Occipital lobe (tissue), 2 donors: ENCODE results near the gene LVRN. TPM values are rescaled to one million over a fixed set of nuclear protein-coding genes. Genes with fewer than 3 reads are reported as not detected.
"Not testable (repeated sequence)": the region's sequence is repeated elsewhere in the genome, so short reads cannot be mapped to it uniquely, and the experiment has no call there.

Experiments used
- DNase-seq: peaks from one replicate; lab custom pipeline; 2025; lab: John Stamatoyannopoulos, UW
- total RNA-seq: library from RNA; depleted of rRNA; stranded (reverse); fragments of >200 nt; gene quantifications from one replicate; pipeline ENCODE4 v1.2.3, GENCODE V29; 2014

The LVRN gene, protein sequence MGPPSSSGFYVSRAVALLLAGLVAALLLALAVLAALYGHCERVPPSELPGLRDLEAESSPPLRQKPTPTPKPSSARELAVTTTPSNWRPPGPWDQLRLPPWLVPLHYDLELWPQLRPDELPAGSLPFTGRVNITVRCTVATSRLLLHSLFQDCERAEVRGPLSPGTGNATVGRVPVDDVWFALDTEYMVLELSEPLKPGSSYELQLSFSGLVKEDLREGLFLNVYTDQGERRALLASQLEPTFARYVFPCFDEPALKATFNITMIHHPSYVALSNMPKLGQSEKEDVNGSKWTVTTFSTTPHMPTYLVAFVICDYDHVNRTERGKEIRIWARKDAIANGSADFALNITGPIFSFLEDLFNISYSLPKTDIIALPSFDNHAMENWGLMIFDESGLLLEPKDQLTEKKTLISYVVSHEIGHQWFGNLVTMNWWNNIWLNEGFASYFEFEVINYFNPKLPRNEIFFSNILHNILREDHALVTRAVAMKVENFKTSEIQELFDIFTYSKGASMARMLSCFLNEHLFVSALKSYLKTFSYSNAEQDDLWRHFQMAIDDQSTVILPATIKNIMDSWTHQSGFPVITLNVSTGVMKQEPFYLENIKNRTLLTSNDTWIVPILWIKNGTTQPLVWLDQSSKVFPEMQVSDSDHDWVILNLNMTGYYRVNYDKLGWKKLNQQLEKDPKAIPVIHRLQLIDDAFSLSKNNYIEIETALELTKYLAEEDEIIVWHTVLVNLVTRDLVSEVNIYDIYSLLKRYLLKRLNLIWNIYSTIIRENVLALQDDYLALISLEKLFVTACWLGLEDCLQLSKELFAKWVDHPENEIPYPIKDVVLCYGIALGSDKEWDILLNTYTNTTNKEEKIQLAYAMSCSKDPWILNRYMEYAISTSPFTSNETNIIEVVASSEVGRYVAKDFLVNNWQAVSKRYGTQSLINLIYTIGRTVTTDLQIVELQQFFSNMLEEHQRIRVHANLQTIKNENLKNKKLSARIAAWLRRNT
- 2.8 TPM for total RNA-seq

DNA sequence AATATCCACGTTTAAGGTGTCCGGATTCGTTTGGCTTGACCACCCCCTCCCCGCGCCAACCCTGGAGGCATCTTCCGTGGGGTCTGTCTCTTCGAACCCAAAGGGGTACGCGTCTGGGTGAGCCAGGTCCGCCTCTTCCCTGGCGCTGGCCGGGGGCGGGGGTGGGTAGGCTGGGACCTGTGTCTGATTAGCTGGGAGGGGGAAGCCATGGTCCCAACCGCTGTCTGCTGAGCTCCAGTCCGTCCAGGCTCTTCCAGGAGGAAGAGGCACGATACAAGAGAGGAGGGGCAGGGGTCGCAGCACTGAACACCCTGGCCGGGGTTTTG is at the start of gene LVRN:
TSS of gene LVRN (plus strand) at position 237 of the 326 bp plus-strand sequence. CDS start 143 bp downstream, outside the sequence.
- DNase-seq: no peak

DNA sequence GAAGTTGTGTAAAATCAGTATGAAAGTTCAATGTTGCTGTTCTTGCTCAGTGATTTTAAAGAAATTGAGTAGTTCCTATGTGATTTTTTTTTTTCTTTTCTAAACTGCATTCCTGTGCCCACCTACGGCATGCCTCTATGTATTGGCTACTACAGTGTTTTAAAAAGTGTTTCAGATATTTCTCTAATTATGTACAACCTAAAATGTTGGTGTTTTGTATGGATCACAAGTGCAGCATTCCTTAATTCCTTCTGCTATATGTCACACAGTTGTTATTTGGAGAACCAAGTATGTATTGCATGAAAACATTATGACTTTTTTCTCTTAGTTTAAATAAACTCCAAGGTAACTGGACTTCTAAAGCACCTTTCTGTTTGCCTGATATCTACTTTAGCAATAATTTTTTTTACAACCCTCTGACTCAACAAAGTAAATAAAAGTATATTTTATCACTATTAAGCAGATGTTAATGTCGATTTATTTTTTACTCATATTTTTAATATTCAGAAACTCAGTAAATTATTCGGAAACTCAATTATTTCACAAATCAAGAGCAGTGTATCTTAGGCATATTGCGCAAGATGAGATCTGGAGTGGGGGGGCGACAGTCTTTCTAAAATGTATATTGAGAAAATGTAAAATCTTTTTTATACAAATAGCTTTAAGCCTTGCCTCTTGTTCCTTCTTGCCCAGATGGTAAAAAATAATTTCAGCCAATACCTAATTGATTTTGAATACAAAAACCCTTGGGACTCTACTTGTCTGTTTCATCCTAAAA is 48.5 kb upstream of the LVRN start:
- not testable (repeated sequence) for DNase-seq

DNA sequence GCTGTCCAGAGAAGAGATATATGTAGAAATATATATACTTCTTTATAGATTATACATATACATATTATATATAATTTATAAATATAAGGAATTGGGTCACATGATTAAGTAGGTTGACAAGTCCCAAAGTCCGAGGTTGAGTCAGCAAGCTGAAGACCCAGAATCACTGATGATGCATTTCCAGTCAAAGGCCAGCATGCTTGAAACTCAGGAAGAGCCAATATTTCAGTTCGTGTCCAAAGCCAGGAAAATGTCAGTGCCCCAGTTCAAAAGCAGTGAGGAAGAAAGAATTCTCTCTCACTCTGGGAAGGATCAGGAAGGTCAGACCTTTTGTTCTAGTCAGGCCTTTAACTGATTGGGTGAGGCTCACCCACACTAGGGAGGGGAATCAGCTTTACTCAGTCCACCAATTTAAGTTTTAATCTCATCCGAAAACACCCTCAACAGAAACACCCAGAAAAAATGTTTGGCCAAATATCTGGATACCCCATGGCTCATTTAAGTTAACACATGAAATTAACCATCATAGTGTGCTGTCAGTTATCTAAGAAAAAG is 42.0 kb upstream of the LVRN start:
- DNase-seq: no peak

DNA sequence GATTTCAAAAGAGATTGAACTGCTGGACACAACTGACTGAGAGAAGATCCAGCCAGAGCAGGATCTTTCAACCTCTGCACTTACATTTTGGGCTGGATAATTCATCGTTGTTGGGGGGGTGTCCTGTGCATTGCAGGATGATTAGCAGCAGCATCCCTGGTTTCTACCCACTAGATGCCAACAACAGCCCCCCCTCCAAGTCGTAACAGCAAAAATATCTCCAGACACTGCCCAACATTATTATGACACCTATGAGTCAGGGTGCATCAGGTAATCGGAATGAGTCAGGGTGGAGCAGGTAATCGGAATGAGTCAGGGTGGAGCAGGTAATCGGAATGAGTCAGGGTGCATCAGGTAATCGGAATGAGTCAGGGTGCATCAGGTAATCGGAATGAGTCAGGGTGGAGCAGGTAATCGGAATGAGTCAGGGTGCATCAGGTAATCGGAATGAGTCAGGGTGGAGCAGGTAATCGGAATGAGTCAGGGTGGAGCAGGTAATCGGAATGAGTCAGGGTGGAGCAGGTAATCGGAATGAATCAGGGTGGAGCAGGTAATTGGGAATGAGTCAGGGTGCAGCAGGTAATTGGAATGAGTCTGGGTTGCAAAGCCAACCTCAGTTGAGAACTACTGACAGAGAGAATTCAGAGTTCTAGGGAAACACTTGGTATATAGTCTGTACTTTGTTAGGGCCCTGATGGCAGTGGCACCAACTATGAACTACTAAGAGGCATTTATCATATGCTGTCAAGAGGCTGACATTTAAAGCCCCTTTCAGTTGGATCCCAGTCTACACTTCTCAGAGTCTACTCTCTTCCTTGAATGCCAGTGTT is 33.5 kb upstream of the LVRN start:
- not testable (repeated sequence) for DNase-seq

DNA sequence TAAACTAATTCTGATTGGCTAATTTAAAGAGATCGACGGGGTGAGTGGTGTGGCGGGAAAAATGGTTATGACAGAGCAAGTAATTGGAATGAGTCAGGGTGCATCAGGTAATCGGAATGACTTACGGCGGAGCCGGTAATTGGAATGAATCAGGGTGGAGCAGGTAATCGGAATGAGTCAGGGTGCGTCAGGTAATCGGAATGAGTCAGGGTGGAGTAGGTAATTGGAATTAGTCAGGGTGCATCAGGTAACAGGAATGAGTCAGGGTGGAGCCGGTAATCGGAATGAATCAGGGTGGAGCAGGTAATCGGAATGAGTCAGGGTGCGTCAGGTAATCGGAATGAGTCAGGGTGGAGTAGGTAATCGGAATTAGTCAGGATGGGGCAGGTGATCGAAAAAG is 32.1 kb upstream of the LVRN start:
- DNase-seq: not testable (repeated sequence)

DNA sequence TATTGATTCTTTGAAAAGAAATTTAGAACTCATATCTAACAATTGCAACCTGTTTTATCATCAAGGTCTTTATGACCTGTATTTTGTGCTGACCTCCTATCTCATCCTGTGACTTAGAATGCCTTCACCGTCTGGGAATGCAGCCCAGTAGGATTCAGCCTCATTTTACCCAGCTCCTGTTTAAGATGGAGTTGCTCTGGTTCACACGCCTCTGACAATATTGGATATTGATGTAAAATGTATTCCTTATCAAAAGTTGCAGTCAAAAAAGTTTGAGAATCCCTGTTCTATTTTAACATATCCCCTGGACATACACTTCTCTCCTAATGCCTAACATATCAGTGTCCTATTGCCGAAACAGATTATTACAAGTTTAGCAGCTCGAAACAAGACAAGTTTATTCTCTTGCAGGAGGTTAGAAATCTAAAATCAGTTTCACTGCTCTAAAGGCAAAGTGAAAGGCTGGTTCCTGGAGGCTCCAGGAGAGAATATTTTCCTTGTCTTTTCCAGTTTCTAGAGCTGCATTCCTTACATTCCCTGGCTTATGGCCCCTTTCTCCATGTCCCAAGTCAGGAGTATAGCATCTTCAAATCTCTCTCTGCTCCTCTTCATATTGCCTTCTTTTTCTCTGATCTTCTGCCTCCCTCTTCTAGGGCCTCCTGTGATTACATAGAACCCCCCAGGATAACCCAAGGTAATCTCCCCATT is 31.5 kb upstream of the LVRN start:
- DNase-seq: no peak

DNA sequence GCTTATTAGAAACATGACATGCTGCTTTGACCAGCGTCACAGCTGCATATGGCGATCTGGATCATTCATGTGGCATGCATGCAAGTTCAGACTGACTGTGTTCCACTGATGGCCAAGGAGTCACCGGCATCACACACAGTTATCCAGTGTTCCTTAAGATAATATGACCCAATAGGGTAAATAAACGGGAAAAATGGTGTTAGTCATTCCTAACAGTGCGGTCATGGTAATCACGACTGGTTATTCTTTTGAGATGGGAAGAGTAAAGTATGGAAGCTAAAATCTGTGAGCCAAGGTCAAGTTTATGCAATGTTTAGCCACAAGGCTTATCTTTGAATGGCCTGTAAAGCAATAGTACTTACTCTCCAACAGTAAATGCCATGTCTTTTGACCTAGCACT is 29.3 kb upstream of the LVRN start:
- no peak for DNase-seq

DNA sequence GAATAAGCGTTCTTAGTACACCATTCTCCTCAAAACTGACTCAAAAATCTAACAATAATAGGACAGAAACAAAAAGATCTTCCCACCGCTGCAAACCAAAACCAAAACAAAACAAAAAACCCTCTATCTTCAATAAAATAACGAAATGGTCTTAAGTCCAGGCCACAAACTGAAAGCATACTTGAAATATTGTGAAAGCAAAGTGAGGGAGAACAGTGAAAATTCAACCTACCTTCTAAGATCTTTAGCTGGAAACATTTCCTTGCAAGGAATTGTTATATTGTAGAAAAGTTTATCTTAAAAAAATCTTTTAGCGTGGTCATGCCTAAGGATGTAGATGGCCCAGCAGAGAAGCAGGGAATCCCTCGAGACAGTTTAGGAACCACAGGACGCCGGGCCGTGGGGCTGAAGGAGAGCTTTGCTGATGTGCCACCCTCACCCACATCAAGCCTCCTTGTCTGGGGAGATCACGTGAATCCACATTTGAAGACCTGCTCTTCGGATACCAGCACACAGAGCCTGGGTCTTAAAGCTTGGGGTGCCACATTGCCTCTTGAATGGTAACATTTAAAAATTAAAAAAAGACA is 27.8 kb upstream of the LVRN start:
- no peak for DNase-seq

DNA sequence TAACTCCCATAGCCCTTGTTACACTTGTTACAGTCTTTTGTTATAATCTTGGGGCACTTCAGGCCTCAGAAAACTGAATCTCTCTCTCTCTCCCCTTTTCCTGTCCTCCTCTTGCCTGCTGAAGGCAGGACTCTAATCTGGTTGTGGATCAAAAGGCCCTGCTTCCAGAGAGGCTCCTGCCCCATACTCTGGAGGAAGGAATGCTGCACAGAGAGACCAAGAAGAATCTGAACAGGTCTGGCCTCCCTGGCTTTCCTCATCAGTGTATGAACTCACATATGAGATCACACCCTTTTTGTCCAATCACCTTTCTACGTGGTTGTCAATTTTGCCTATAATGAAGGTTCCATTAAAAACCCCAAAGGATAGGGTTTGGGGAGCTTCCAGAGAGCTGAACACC is 26.2 kb upstream of the LVRN start:
- DNase-seq: no peak

DNA sequence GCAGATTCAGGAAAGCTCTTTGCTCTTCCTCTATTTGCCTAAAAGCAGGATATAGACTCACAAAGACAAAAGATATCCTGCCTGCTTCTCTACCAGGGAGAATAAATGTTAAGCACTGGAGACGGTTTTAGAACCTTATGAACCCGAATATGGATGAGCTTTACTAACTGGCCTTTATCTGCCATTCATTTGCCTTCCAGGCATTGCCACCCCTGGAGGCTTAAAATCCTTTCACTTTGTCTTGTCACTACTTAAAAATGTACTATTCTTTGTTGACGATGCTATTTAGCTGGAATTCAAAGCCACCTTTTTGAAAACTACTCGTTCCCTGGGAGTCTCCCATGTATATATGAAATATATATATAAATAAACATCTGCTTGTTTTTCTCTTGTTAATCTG is 23.2 kb upstream of the LVRN start:
- DNase-seq: no peak

DNA sequence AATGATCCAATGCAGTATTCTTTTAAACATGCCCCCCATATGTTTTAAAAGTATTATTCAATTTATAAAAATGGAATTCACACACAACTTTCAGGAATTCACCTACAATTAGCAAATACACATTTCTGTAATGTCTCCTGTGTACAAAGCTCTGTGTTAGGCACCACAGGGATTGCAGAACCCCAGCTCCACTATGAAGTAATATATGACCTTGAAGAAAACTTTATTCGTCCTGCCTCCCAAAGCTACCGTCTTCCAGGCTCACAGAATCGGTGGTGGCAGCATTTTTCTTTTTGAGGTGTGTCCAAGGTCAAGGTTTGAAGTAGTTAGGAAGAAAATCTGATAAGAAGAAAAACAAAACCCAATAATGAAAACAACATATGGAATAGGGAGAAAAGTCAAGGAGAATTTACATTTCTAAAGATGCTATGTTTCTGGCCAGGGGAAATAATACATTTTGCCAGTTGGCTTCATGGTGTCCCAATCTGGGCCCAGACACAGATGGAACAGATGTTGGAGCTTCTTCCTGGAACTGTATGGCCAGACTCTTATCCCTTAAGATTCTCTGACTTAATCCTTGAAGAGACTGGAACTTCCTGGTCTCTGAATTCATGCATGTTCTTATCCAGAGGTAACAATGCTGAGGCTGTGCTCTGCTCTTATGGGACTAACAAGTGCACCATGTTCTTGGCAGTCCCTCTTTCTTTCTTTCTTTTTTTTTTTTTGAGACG is 22.0 kb upstream of the LVRN start:
- DNase-seq: no peak

DNA sequence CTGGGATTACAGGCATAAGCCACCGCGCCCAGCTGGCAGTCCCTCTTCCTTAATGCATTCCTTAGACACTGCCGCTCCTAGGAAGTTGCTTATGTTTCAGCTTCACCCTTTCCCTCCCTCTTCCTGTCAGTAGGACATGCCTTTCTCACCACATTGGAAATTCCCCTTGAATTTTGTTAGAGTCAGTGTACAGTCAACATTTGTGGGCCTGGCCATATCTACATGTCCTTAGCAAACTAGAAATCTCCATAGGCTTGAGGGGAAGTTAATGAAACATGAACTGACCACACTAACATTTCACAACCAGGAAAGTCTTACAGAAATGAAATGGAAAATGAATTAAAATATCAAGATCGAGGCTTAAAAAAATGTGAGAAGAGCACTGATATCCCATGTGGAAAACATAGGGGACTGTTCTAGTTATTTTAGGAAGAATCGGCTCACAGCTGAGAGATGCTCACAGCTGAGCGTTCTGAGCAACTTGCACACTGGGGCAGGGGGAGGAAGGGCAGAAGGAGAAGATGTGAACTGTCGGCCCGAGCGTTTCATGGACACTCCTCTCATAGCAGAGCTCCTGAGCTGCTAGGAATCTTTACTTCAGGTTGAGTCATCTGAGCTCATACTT is 21.1 kb upstream of the LVRN start:
- no peak for DNase-seq

DNA sequence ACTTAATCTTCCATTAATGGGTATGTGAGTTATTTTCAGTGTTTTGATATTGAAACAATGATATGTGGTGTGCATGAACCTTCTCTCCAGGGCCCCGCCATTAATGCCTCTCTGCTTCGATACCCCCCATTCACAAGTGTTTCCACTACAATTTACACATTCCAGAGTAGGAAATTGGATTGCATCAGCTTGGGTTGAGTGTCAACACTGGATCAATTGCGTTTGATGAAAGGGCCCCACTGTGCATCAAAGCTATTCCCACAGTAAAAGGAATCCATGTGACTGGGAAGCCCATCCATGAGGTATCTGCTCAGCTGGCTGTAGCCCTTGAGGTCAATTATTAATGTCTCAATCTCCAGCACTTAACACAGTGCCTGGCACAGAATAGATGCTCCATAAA is 17.8 kb upstream of the LVRN start:
- no peak for DNase-seq

DNA sequence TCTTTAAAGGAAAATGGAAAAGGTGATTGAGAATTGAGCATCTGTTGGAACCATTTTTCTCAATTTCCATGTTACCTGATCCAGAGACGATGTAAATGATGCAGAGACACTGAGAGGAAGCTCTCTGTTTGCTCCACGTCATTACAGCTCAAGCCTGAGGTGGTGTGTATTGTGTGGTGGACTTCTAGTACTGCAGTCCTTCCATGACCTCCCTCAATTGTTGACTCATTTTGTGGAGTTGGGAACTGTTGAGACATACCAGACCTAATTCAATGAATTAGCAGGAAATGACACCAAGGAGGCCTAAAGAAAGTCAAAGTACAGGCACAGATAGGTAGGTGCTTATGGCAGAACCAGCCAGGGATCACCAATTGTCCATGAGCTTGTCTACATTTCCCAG is 15.6 kb upstream of the LVRN start:
- no peak for DNase-seq

DNA sequence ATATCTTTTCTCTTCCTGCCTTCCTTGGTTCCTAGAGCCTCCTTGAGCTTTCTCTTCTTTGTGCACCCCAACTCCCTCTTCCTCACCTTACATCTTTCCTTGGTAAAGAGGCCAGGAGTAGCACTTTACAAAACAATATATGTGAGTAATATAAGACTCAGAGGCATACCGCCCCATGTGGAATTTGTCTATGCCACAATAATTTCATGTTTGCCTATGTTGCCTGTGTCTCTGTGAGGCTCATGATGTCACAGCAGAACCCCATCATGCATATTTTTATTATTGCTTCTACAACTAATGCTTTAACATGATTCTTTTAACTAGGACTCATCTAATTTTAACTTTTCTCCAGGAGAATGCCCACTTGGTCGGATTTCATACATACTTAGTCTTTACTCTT is 15.0 kb upstream of the LVRN start:
- DNase-seq: no peak

DNA sequence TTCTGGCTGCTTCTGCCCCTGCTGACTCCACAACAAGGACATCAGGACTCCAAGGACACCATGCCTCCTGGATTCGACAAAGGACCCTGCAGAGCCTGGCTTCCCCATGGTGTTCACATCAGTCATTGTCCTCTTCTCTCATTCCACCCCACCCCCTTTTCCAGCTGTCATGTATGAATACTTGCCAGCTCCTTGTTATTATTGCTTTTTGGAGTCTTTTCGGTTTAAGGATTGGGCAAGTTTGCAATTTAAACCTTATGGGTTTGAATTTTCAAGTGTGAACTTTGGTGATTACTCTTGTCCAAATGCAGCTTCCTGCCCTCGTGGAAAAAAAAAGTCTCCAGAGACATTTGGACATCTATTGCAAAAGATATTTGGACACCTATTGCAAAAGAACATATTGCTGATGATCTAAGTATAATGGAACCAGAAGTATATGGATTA is 14.2 kb upstream of the LVRN start:
- no peak for DNase-seq

DNA sequence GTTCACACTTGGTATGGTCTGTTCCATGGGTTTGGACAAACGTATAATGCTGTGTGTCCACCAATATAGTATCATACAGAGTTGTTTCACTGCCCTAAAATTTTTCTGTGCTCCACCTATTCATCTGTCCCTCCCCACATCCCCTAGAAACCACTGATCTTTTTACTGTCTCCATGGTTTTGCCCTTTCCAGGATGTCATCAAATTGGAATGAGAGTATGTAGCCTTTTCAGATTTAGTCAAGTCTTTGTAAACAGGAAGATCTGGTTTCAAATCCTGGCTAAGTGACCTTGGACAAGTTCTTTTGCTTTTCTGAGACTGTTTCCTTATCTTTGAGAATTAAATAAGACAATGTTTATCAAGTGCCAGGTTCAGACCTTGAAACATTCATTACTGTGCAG is 13.2 kb upstream of the LVRN start:
- DNase-seq: no peak

DNA sequence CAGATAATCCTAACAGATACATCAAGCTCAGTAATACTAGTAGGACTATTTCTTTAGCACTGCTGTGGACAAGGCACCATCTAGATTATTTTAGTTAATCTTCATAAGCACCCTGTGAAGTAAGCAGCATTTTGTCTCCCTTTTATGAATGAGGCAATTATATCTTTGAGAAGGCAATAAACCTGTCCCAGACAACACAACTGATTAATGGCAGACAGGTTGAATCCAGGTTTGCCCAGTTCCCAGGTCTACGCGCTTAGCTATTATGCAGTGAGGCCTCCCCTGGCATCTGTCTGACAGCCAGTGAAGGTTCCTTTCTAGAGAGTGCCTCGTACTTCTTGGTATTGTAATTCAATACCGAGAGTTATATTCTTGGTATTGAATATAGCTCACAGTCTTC is 9.7 kb upstream of the LVRN start:
- no peak for DNase-seq
